Adipose tissue (tissue), 3 donors: ENCODE measurements around the gene KLHL11. TPM values are rescaled to one million over a fixed set of nuclear protein-coding genes. Genes with fewer than 3 reads are reported as not detected.
"Not testable (repeated sequence)": the region's sequence is repeated elsewhere in the genome, so short reads cannot be mapped to it uniquely, and the experiment has no call there.

ENCODE experiments used
- H3K27ac ChIP-seq: one replicate; pipeline ENCODE4 v1.5.1; 2013; ENCODE audit warnings: low read depth, low read length
- WGBS, 3 donors: extraction: QIAGEN DNeasy Blood & Tissue Kit; methylation state at CpG; one replicate each; pipeline ENCODE4 v1.1.7; 2013; 5-methylcytosine and 5-hydroxymethylcytosine counted together
- polyA plus RNA-seq, 3 donors: library from polyadenylated mRNA; stranded (reverse); fragments of 200-250 nt; gene quantifications; one replicate each; pipeline ENCODE4 v1.2.3, GENCODE V29; 2013
- donor health status: healthy with polysubstance abuse.
- donor health status: Bipolar disorder and iron deficiency.
- donor health status: healthy.

The KLHL11 gene
- polyA plus RNA-seq, 3 donors: 0.89 to 1.4 (median 0.90) TPM

DNA sequence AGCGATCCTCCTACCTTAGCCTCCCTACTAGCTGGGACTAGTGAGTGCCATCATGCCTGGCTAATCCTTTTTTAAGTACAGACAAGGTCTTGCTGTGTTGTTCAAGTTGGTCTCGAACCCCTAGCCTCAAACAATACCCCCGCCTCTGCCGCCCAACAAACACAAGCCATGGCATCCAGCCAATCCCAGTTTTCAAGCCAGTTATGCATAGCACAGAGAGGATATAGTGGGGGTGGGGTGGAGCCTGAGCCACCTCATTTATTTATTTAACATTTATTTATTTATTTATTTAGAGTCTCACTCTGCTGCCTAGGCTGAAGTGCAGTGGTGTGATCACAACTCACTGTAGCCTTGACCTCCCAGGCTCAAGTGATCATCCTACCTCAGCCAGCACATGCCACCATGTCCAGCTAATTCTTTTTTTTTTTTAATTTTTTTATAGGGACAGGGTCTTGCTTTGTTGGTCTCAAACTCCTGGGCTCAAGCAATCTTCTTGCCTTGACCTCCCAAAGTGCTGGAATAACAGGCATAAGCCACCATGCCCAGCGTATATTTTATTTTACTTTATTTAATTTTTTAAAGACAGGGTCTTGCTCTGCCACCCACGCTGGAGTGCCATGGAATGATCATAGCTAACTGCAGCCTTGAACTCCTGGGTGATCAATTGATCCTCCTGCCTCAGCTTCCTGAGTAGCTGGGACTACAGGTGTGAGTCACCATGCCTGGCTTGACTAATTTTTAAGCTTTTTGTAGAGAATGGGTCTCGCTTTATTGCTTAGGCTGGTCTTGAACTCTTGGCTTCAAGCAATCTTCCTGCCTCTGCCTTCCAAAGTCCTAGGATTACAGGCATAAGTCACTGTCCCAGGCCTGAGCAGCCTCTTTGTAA, 26.2 kb upstream of the KLHL11 start:
- 88 to 97% (median 92%) methylated on average over 7 of the region's 7 CpGs for WGBS, 3 donors
- H3K27ac ChIP-seq: no peak overlapping the region

- no peak overlapping the region for H3K27ac ChIP-seq
- 69 to 84% (median 77%) methylated on average over 6 of the region's 6 CpGs for WGBS, 3 donors
Observed at GRCh38 chr17:41888332-41888965, 23.2 kb upstream of the KLHL11 start.

GRCh38 chr17:41885733-41886132, 20.5 kb upstream of the KLHL11 start:
- WGBS, 3 donors: 80 to 90% (median 80%) methylated on average over 6 of the region's 6 CpGs
- H3K27ac ChIP-seq: no peak overlapping the region

GRCh38 chr17:41882756-41883155, 17.5 kb upstream of the KLHL11 start:
- H3K27ac ChIP-seq: no peak overlapping the region
- whole genome bisulfite sequencing, 3 donors: 82 to 90% (median 90%) methylated on average over 6 of the region's 6 CpGs

GRCh38 chr17:41880130-41880529, 14.9 kb upstream of the KLHL11 start:
- 85 to 92% (median 88%) methylated on average over 4 of the region's 4 CpGs for WGBS, 3 donors
- no peak overlapping the region for H3K27ac ChIP-seq

GRCh38 chr17:41874293-41874670, 9.1 kb upstream of the KLHL11 start:
- 96 to 98% (median 96%) methylated on average over 7 to 9 of the region's 9 CpGs for WGBS, 3 donors
- not testable (repeated sequence) for H3K27ac ChIP-seq

GRCh38 chr17:41873559-41874292, 8.5 kb upstream of the KLHL11 start:
- 93 to 95% (median 95%) methylated on average over 10 of the region's 10 CpGs for WGBS, 3 donors
- no peak overlapping the region for H3K27ac ChIP-seq

DNA sequence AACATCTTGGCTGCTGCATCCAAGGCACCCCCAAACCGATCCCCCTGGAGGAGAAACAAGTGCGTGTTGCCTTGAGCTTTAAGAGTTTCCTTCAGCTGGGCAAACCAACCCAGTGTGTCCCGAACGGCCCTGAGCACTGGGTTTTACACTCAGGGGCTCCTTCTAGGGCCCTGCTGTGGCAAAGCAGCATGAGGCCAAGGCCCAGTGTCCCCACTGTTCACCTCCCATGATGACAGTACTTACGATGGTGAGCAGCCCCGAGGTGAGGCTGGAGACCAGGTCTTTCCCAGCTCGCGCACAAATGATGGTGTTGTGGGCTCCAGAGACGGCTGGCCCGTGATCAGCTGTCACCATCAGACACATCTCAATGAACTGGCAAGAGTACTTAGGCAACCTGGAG, 6.6 kb upstream of the KLHL11 start:
- WGBS, 3 donors: 87 to 96% (median 94%) methylated on average over 10 of the region's 10 CpGs
- no peak overlapping the region for H3K27ac ChIP-seq

GRCh38 chr17:41870627-41871026, 5.4 kb upstream of the KLHL11 start:
- 77 to 89% (median 82%) methylated on average over 7 of the region's 7 CpGs for WGBS, 3 donors
- H3K27ac ChIP-seq: no peak overlapping the region

GRCh38 chr17:41870097-41870496, 4.9 kb upstream of the KLHL11 start:
- no peak overlapping the region for H3K27ac ChIP-seq
- 80 to 88% (median 87%) methylated on average over 2 of the region's 2 CpGs for WGBS, 3 donors

GRCh38 chr17:41869426-41869825, 4.2 kb upstream of the KLHL11 start:
- WGBS, 3 donors: 67 to 70% (median 70%) methylated on average over 9 of the region's 9 CpGs
- no peak overlapping the region for H3K27ac ChIP-seq

DNA sequence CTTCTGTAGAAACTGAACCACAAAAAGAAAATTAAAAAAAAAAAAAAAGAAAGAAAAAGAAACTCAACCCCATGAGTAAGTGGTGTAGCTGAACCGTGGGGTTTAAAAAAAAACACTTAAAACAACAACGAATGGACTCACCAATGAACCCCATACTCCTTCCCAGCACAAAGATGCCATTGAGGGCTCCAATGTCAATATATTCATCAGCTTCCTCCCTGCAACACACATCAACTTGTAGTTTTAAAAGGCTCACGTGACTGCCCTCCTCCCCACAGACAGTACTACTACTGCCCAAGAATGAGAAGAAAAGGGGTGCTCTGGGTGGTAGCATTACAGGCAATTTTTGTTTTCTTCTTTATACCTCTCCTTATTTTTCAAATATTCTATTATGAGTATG, 3.3 kb upstream of the KLHL11 start:
- H3K27ac ChIP-seq: no peak overlapping the region
- 58 to 77% (median 62%) methylated on average over 3 of the region's 3 CpGs for WGBS, 3 donors

GRCh38 chr17:41865596-41865893, 322 bp upstream of the KLHL11 start:
- 0 to 4% (median 2%) methylated on average over 10 of the region's 10 CpGs for WGBS, 3 donors
- no peak overlapping the region for H3K27ac ChIP-seq

DNA sequence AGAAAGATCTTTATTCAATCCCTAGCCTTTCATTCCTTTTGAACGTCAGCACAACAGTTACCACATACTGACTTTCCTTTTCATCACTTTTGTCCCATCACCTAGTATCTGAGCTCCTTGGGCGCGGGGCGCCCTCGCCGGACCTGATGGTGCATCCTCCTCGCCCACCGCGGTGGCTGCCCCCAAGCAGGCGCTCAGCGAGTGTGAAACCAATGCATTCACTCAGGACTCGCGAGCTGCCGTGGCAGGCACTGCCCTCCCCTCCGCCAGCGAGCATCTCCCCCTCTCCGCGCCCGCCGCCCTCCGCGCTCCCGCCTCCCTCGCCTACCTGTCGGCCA, 756 bp downstream of the KLHL11 start:
- 0% methylated on average over 20 to 25 of the region's 25 CpGs for WGBS, 3 donors
- H3K27ac ChIP-seq: no peak overlapping the region

DNA sequence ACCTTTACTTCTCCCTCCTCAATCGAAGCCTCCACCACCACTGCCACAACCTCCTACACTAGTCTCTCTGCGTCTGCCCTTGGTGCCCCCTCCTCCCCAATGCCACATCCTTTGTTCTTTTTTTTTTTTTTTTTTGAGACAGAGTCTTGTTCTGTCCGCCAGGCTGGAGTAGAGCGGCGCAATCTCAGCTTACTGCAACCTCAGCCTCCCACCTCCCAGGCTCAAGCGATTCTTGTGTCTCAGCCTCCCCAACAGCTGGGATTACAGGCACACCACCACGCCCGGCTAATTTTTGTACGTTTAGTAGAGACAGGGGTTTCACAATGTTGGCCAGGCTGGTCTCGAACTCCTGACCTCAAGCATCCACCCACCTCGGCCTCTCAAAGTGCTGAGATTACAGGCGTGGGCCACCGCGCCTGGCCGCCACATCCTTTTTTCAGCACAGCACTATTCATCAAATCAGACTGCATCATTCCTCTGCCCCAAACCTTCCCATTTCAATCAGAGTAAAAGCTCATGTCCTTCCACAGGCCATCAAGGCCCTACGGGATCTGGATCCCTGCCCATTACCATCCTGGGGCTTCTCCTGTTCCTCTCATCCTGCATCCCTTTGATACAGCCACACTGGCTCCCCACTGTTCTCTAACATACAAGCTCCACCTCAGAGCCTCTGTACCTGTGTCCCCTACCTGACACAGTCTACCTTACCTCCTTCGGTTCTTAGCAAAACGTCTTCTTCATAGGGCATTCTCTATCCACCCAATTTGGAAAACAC, 2.0 kb downstream of the KLHL11 start:
- WGBS, 3 donors: 57 to 69% (median 62%) methylated on average over 18 of the region's 18 CpGs
- H3K27ac ChIP-seq: no peak overlapping the region

DNA sequence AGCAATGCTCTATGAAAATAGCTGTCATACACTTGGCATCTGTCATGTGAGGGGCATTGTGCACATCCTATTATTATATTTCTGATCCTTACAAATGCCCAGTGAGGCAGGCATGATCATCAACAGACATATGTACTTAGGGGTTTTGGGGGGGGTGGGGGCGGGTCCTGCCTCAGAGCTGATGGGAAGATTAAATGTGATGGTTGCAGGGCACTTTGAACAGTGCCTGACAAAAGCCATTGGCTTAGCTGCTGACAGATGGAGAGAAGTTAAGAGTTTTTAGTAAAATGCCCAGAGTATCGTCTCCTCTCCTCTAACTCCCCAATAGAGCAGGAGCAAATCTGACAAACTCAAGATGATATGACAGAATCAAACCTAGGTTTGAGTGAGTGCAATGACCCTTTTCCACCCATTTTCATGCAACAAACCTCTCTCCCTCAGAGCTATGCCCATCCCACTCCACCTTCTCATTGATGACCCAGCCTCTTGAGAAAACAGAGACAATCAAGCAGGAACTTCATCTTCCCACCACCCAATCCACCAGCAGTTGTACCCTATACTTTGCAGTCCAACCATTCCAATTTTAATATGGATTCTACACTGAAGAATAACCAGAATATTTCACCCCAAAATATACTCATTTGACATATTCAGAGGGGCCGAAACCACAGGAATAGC, 4.8 kb downstream of the KLHL11 start:
- no peak overlapping the region for H3K27ac ChIP-seq
- 74 to 86% (median 81%) methylated on average over 3 of the region's 3 CpGs for WGBS, 3 donors

DNA sequence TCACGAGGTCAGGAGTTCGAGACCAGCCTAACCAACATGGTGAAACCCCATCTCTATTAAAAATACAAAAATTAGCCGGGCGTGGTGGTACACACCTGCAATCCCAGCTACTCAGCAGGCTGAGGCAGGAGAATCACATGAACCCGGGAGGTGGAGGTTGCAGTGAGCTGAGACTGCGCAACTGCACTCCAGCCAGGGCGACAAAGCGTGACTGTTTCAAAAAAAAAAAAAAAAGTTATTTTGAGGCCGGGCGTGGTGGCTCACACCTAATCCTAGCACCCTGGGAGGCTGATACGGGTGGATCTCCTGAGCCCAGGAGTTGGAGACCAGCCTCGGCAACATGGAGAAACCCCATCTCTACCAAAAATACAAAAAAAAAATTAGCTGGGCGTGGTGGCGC, 13.8 kb downstream of the KLHL11 start:
- WGBS, 3 donors: 93 to 95% (median 94%) methylated on average over 14 of the region's 14 CpGs
- not testable (repeated sequence) for H3K27ac ChIP-seq

DNA sequence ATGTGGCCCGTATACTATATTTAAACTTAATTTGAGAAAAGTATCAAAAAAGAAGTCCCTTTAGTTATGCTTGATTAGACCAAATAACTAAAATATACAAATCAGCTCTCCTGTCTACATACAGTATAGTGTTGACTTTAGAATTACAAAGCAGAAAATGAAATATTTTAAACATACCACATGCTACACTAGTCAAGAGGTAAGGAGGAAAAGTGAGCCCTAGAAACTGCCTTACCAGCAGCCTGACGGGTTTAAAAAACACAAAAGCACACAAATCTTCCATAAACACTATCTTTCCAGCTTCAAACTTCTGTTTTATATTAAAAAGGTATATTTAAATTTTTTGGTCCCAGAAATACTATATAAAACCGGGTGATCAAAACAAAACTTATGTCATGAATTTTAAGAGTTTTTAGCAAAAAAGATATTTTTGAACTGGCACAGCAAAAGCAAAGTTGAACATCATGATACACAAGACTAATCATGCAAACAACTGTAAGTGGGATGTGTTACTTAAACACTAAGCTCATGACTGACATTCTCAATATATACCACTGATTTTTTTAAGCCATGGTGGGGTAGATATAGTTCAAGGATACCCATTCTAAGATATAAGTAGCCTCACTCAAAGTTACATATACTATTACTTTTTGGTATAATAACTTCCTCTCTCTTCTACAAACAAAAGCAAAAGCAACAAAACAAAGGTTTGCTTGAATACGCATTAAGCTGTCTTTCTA, 15.8 kb downstream of the KLHL11 start:
- H3K27ac ChIP-seq: no peak overlapping the region
- 80 to 82% (median 80%) methylated on average over 4 of the region's 4 CpGs for WGBS, 3 donors
